Spleen (tissue), 11 donors: ENCODE results near the gene CHD5. TPM values are rescaled to one million over a fixed set of nuclear protein-coding genes. Genes with fewer than 3 reads are reported as not detected.

ENCODE experiments used
- DNase-seq: peaks from one replicate; pipeline ENCODE4 v3.0.0-alpha.2; 2020
- H3K27ac ChIP-seq, 8 donors: fragments of 200-600 bp; sonication (generic) in 7 of 8; 1 replicate in 4 of 8; 2 replicates in 4 of 8; pipeline versions ENCODE4 v1.5.0 to v1.8.0; 2016 to 2021; ENCODE audit warnings: inconsistent platforms in 4 of 8, mild to moderate bottlenecking in 4 of 8, moderate library complexity in 1 of 8
- H3K27me3 ChIP-seq, 7 donors: fragments of 200-600 bp; sonication (generic) in 6 of 7; replicated peaks in 1 of 7; 1 replicate in 4 of 7; 2 replicates in 3 of 7; pipeline versions ENCODE4 v1.5.0 to v1.8.0; 2016 to 2021; ENCODE audit warnings: inconsistent platforms in 3 of 7, mild to moderate bottlenecking in 1 of 7
- H3K36me3 ChIP-seq, 6 donors: fragments of 200-600 bp; sonication (generic) in 5 of 6; 1 replicate in 4 of 6; 2 replicates in 2 of 6; pipeline versions ENCODE4 v1.5.0 to v1.8.0; 2016 to 2021; ENCODE audit warnings: inconsistent platforms in 2 of 6
- H3K4me1 ChIP-seq, 6 donors: fragments of 200-600 bp; sonication (generic) in 5 of 6; 1 replicate in 3 of 6; 2 replicates in 3 of 6; pipeline versions ENCODE4 v1.5.0 to v1.8.0; 2016 to 2021; ENCODE audit warnings: inconsistent platforms in 3 of 6
- H3K4me3 ChIP-seq, 8 donors: fragments of 200-600 bp; sonication (generic) in 7 of 8; 1 replicate in 4 of 8; 2 replicates in 4 of 8; pipeline versions ENCODE4 v1.5.0 to v1.8.0; 2016 to 2021; ENCODE audit warnings: inconsistent platforms in 4 of 8, mild to moderate bottlenecking in 4 of 8, moderate library complexity in 2 of 8
- H3K9me3 ChIP-seq, 8 donors: fragments of 200-600 bp; sonication (generic) in 7 of 8; 1 replicate in 4 of 8; 2 replicates in 4 of 8; pipeline versions ENCODE4 v1.5.0 to v1.8.0; 2016 to 2021; ENCODE audit warnings: inconsistent platforms in 4 of 8
- POLR2A ChIP-seq, 3 donors: fragments of 450-650 bp; IDR thresholded peaks; one replicate each; pipeline ENCODE4 v1.5.1; 2017; ENCODE audit warnings: antibody characterized with exemption in 3 of 3, mild to moderate bottlenecking in 1 of 3
- POLR2AphosphoS5 ChIP-seq, 3 donors: sonication (generic); formaldehyde crosslinking; IDR thresholded peaks; one replicate each; pipeline ENCODE4 v1.5.1; 2017; ENCODE audit warnings: antibody characterized with exemption in 3 of 3
- WGBS, 5 donors: extraction: QIAGEN DNeasy Blood & Tissue Kit in 3 of 5; methylation state at CpG; one replicate each; pipeline versions ENCODE4 v1.1.5 to v1.1.7; 2013 to 2018; 5-methylcytosine and 5-hydroxymethylcytosine counted together
- intact Hi-C: fragments of 100-400 bp; cut with DNase I; formaldehyde crosslinking; loops from one replicate; pipeline ENCODE4 v1.15.0; 2023; ENCODE audit warnings: low total_unique reads
- polyA plus RNA-seq, 3 donors: library from polyadenylated mRNA; stranded (reverse); fragments of 200-250 nt; gene quantifications; one replicate each; pipeline ENCODE4 v1.2.1, GENCODE V29; 2013
- total RNA-seq, 7 donors: library from RNA; depleted of rRNA in 3 of 7; stranded (reverse); fragments of >200 nt in 3 of 7; fragmentation: NEBNext Ultra II Directional in 4 of 7; extraction: Animal tissue kit (Norgen Biotek cat#: 25700) in 4 of 7; gene quantifications; one replicate each; pipeline versions ENCODE4 v1.1.0 to v1.2.1, GENCODE V29; 2016 to 2021
- TF ChIP-seq, protein P1 (sequence below), 11 experiments: fragments of 200-600 bp in 7 of 11; fragments of 450-650 bp in 4 of 11; sonication (generic) in 4 of 11; IDR thresholded peaks in 8 of 11; conservative IDR thresholded peaks in 3 of 11; 1 replicate in 7 of 11; 2 replicates in 4 of 11; pipeline versions ENCODE4 v1.4.0 to v1.8.0; 2016 to 2021; ENCODE audit warnings: antibody characterized with exemption in 11 of 11, inconsistent platforms in 4 of 11, mild to moderate bottlenecking in 1 of 11
- donor health status: healthy with polysubstance abuse.
- donor health status: DM: no; HTN: no; CAD: no; lungs with moderate emphysema.
- donor health status: DM: no; HTN: no; CAD: no.
- donor health status: Bipolar disorder and iron deficiency.
- donor health status: healthy.
- donor health status: DM: no; HTN: no; CAD: no.
- donor health status: DM: yes; HTN: yes; CAD: no.

Gene CHD5
- total and polyA plus RNA-seq, 10 donors: 0.04 to 0.44 (median 0.13) TPM

DNA sequence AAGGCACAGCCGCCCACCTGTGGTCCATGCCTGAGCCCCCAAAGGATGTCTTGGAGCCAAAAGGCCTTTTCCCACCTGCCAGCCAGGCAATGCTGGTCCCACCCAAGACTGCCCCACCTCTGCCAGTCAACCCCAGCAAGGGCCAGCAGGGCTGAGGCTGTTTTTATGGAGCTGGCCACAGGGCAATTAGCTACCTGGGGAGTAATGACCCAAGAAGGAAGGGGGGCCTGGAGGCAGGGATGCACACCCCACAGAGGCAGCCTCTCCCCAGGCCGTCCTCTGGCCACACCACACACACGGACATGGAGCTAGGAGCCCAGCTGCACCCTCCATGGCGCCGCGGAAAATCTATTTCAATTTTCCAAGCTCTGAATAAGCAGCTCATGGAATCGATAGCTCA lies 27.2 kb downstream of the CHD5 start:
- WGBS, 5 donors: 81 to 89% (median 83%) methylated on average over 7 of the region's 7 CpGs
- H3K27me3 ChIP-seq: peaks cover 6 to 26% (median 15%) of the 10 kb centered on the region in 7 donors
- no peaks in the 10 kb centered on the region for H3K9me3 ChIP-seq
- H3K36me3 ChIP-seq: no peaks in the 10 kb centered on the region
- no peak for DNase-seq
- no peak overlapping the region for H3K27ac ChIP-seq
- TF ChIP-seq POLR2A (IDR thresholded peaks at IDR 0.05) (no peak), POLR2AphosphoS5 (IDR thresholded peaks at IDR 0.05) (no peak)
- TF ChIP-seq, protein P1, sequence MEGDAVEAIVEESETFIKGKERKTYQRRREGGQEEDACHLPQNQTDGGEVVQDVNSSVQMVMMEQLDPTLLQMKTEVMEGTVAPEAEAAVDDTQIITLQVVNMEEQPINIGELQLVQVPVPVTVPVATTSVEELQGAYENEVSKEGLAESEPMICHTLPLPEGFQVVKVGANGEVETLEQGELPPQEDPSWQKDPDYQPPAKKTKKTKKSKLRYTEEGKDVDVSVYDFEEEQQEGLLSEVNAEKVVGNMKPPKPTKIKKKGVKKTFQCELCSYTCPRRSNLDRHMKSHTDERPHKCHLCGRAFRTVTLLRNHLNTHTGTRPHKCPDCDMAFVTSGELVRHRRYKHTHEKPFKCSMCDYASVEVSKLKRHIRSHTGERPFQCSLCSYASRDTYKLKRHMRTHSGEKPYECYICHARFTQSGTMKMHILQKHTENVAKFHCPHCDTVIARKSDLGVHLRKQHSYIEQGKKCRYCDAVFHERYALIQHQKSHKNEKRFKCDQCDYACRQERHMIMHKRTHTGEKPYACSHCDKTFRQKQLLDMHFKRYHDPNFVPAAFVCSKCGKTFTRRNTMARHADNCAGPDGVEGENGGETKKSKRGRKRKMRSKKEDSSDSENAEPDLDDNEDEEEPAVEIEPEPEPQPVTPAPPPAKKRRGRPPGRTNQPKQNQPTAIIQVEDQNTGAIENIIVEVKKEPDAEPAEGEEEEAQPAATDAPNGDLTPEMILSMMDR (IDR thresholded peaks at IDR 0.05 in 8 of 11, conservative IDR thresholded peaks at IDR 0.05 in 3 of 11): no peak
- intact Hi-C loops: no loop called here
- H3K4me3 ChIP-seq: no peak overlapping the region
- H3K4me1 ChIP-seq: peaks cover 0 to 18% (median 7%) of the 10 kb centered on the region in 6 donors

DNA sequence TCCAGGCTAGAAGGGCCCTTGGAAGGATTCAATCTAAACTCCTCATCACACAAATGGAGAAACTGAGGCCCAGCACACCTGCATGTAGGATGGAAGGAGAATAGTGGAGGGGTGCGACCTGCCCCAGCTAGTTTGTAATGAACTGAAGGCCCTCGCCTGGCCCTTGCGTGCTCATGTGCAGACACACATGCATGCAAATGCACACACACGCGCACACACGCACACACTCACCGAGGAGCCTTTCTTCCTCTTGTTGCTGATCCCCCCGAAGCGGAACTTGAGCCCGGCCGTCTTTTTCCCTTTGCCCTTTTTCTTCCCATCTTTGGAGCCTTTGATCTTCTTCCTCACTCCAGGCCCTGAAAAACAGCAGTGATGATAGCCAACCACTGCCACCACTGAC lies 27.9 kb downstream of the CHD5 start:
- TF ChIP-seq POLR2AphosphoS5 (IDR thresholded peaks at IDR 0.05): no peak
- TF ChIP-seq POLR2A (IDR thresholded peaks at IDR 0.05): no peak
- TF ChIP-seq, protein P1 (IDR thresholded peaks at IDR 0.05 in 8 of 11, conservative IDR thresholded peaks at IDR 0.05 in 3 of 11): no peak
- peaks cover 6 to 28% (median 17%) of the 10 kb centered on the region in 7 donors for H3K27me3 ChIP-seq
- no peaks in the 10 kb centered on the region for H3K9me3 ChIP-seq
- H3K4me1 ChIP-seq: peaks cover 0 to 19% (median 7%) of the 10 kb centered on the region in 6 donors
- H3K4me3 ChIP-seq: no peak overlapping the region
- no peak for DNase-seq
- intact Hi-C loops: no loop called here
- no peaks in the 10 kb centered on the region for H3K36me3 ChIP-seq
- H3K27ac ChIP-seq: no peak overlapping the region
- 63 to 73% (median 66%) methylated on average over 11 of the region's 11 CpGs for WGBS, 5 donors

DNA sequence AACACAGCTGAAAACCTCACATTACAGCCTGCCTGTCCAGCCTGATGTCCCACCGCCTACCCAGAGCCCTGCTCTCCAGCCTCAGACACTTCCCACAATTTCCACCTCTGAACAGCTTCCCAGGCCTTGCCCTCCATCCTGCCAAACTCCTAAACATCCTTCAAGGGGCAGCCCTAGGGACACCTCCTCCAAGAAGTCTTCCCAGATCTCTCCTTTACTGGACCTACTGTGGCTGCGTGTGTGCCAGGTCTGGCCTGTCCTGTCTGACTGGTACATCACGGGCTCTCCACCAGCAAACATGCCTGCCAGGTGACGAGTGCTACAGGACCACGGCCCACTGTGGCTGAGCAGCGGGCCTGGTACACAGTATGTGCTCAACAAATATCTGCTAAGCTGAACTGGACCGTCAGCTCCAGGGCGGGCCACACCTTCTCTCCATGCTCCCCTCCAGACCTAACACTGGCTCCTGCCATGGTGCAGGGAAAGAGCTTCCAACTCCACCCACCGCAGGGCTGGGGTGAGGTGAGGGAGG lies 28.8 kb downstream of the CHD5 start:
- intact Hi-C loops: no loop called here
- DNase-seq: no peak
- TF ChIP-seq POLR2AphosphoS5 (IDR thresholded peaks at IDR 0.05) (no peak), POLR2A (IDR thresholded peaks at IDR 0.05) (no peak)
- TF ChIP-seq, protein P1 (IDR thresholded peaks at IDR 0.05 in 8 of 11, conservative IDR thresholded peaks at IDR 0.05 in 3 of 11): no peak
- WGBS, 5 donors: 84 to 93% (median 89%) methylated on average over 3 to 9 of the region's 9 CpGs
- H3K9me3 ChIP-seq: no peaks in the 10 kb centered on the region
- H3K27ac ChIP-seq: no peak overlapping the region
- no peaks in the 10 kb centered on the region for H3K36me3 ChIP-seq
- H3K27me3 ChIP-seq: peaks cover 6 to 36% (median 23%) of the 10 kb centered on the region in 7 donors
- H3K4me1 ChIP-seq: peaks cover 0 to 19% (median 7%) of the 10 kb centered on the region in 6 donors
- H3K4me3 ChIP-seq: no peak overlapping the region

DNA sequence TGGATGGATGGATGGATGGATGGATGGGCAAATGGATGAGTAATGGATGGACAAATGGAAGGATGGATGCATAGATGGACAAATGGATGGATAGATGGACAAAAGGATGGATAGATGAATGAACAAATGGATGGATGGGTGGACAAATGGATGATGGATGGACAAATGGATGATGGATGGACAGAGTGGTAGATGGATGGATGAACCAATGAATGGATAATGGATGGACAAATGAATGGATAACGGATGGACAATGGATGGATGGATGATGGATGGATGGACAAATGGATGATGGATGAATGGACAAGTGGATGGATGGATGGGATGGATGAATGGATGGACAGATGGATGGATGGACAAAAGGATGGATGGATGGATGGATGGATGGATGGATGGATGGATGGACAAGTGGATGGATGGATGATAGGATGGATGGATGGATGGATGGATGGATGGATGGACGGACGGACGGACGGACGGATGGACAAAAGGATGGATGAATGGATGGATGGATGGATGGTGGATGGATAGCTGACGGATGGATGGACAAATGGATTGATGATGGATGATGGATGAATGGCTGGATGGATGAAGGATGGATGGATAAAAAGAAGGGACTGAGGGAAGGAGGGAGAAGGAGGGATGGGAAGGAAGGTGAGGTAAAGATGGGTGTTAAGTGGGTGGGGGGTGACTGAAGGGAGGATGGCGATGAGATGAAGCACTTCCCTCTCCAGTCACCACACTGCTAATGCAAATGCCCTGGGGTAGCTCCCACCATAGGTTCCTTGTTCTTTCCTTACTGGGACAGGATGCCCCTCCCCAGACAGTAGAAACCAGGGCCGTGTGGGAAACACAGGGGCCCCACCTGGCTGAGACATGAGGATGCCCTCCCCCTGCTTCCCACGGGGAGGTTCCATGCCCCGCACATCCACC lies 29.8 kb downstream of the CHD5 start:
- peaks cover 0 to 19% (median 7%) of the 10 kb centered on the region in 6 donors for H3K4me1 ChIP-seq
- TF ChIP-seq, protein P1 (IDR thresholded peaks at IDR 0.05 in 8 of 11, conservative IDR thresholded peaks at IDR 0.05 in 3 of 11): no peak
- TF ChIP-seq POLR2A (IDR thresholded peaks at IDR 0.05): no peak
- TF ChIP-seq POLR2AphosphoS5 (IDR thresholded peaks at IDR 0.05): no peak
- peaks cover 6 to 44% (median 23%) of the 10 kb centered on the region in 7 donors for H3K27me3 ChIP-seq
- H3K9me3 ChIP-seq: no peaks in the 10 kb centered on the region
- H3K4me3 ChIP-seq: no peak overlapping the region
- no peak for DNase-seq
- H3K36me3 ChIP-seq: no peaks in the 10 kb centered on the region
- WGBS, 5 donors: 70 to 89% (median 76%) methylated on average over 11 of the region's 11 CpGs
- no peak overlapping the region for H3K27ac ChIP-seq
- intact Hi-C loops: no loop called here
